ENCODE measurements around the gene SLC26A11.

GRCh38 chr17:80262291-80262690 is 42.1 kb downstream of the SLC26A11 start:
- TF ChIP-seq EZH2phosphoT487 (conservative IDR thresholded peaks at IDR 0.05; ENCODE audit: low read length) (no peak), CTCF (IDR thresholded peaks at IDR 0.05; ENCODE audit: insufficient read depth, low read length, poor library complexity, severe bottlenecking) (no peak)
